ENCODE data around the gene LRRC38.
"Not testable (repeated sequence)": the region's sequence is repeated elsewhere in the genome, so short reads cannot be mapped to it uniquely, and the experiment has no call there.

Gene LRRC38

GRCh38 chr1:13513895-13514546, at the start of gene LRRC38:
LRRC38 (minus strand) TSS chr1:13514003; CDS start chr1:13513593, 410 bp downstream.
- no peak for DNase-seq

- not testable (repeated sequence) for DNase-seq
Observed at GRCh38 chr1:13562981-13563380, 49.2 kb upstream of the LRRC38 start.

- DNase-seq, result no peak
Observed at GRCh38 chr1:13560541-13560940, 46.7 kb upstream of the LRRC38 start.

GRCh38 chr1:13556224-13556764, 42.5 kb upstream of the LRRC38 start:
- DNase-seq, result no peak

- DNase-seq, result no peak
Observed at GRCh38 chr1:13554798-13555197, 41.0 kb upstream of the LRRC38 start.

- no peak for DNase-seq
Observed at GRCh38 chr1:13550663-13551062, 36.9 kb upstream of the LRRC38 start.

GRCh38 chr1:13549521-13549920, 35.7 kb upstream of the LRRC38 start:
- DNase-seq, result no peak

- no peak for DNase-seq
Observed at GRCh38 chr1:13549021-13549420, 35.2 kb upstream of the LRRC38 start.

- DNase-seq, result no peak
Observed at GRCh38 chr1:13548281-13548680, 34.5 kb upstream of the LRRC38 start.

- DNase-seq, result no peak
Observed at GRCh38 chr1:13546791-13547190, 33.0 kb upstream of the LRRC38 start.

GRCh38 chr1:13544221-13544556, 30.4 kb upstream of the LRRC38 start:
- DNase-seq, result no peak

GRCh38 chr1:13543451-13544220, 29.8 kb upstream of the LRRC38 start:
- peak; percentile 2 to 3 for DNase-seq

- no peak for DNase-seq
Observed at GRCh38 chr1:13541435-13542215, 27.8 kb upstream of the LRRC38 start.

- no peak for DNase-seq
Observed at GRCh38 chr1:13540866-13541265, 27.1 kb upstream of the LRRC38 start.

- DNase-seq, result no peak
Observed at GRCh38 chr1:13539683-13540082, 25.9 kb upstream of the LRRC38 start.

- no peak for DNase-seq
Observed at GRCh38 chr1:13538832-13539231, 25.0 kb upstream of the LRRC38 start.

- DNase-seq, result no peak
Observed at GRCh38 chr1:13536571-13536970, 22.8 kb upstream of the LRRC38 start.

- no peak for DNase-seq
Observed at GRCh38 chr1:13535227-13535626, 21.4 kb upstream of the LRRC38 start.

GRCh38 chr1:13528320-13528719, 14.5 kb upstream of the LRRC38 start:
- DNase-seq, result no peak

- no peak for DNase-seq
Observed at GRCh38 chr1:13523780-13524477, 10.1 kb upstream of the LRRC38 start.

GRCh38 chr1:13520985-13521384, 7.2 kb upstream of the LRRC38 start:
- DNase-seq, result no peak

- DNase-seq, result peak; percentile 8 to 36
Observed at GRCh38 chr1:13517193-13517812, 3.5 kb upstream of the LRRC38 start.

Data from inflammatory macrophage treated with lipopolysaccharide for 1 hour (primary cell).